HG03139 (cell line): ENCODE results near the gene ZDHHC22.
"Not testable (repeated sequence)": the region's sequence is repeated elsewhere in the genome, so short reads cannot be mapped to it uniquely, and the experiment has no call there.

ENCODE experiments used
- ATAC-seq: cut with Tn5 transposase; IDR thresholded peaks from one replicate; pipeline ENCODE4 v1.9.1; 2021; ENCODE audit not compliant: unreplicated experiment

The ZDHHC22 gene

GRCh38 chr14:77141214-77142004, at the start of gene ZDHHC22:
ZDHHC22 (minus strand) TSS chr14:77141791; CDS start chr14:77139738, 2,053 bp downstream.
- ATAC-seq: no peak

DNA sequence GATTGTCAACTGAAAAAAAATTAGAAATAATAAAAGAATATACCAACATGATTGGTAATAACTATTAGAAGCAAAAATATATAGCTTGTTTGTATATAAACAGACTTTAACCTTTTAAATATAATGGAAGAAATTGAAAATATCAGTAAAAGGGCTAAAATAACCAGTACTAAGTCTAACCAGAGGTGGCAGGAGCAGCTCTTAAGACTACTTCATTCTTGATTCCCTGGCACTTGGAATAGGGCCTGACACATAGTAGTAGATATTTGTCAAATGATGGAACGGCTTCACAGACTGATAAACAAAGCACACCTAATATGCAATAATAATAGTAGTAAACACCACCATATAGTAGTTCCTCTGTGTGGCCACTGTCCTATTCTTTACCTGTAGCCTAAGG, 49.4 kb upstream of the ZDHHC22 start:
- no peak for ATAC-seq

DNA sequence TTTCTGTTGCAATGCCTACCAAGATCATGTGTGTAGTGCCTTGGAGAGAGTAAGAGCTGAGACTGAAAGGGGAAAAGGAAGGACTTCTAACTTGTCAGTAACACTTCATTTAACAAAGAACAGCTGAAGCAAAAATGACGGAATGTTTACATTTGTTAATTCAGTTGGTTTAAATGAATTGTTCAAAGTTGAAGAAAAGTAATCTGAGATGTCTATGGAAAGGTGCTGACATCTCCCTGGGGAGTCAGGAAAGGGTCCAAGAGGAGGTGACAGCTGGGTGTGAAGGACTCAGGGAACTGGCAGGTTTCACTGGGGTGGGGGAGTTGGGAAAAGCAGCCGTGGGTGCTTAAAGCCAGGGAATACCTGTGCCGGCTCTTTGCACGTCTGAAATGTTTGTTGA, 47.9 kb upstream of the ZDHHC22 start:
- no peak for ATAC-seq

DNA sequence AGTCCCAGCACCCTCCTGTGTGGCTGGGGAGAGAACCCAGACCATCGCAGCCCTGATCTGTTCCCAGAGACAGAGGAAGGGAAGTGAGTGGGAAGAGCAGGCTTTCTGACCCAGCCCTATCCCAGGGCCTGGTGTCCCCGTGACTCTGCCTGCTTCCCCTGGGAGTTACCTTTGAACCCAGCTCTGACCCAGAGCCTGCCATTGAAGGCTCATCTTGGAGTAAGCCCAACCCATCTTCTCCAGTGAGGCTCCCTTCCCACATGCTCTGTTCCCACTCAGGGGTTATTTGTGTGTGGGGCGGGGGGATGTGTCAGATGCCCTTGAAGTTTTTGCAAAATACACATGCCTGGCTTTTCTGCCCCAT, 46.0 kb upstream of the ZDHHC22 start:
- no peak for ATAC-seq

- no peak for ATAC-seq
Measured at GRCh38 chr14:77186911-77187648, 45.5 kb upstream of the ZDHHC22 start.

DNA sequence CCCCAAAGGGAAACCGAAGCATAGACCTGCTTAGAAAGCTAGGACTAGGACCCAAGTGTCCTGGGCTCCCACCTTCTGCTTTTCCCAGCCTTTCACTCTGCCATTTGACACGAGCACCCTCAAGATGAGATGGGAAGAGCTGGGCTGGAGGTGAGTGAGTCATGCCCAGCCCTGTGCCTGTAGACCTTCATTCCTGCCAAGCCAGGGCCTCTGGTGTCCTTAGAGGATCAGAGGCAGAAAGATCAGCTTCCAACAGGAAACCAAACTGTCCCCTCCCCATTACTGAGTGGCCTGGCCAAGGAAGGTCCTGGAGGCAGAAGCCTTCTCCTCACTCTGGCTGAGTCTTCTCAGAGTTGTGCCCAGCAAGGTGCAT, 43.5 kb upstream of the ZDHHC22 start:
- ATAC-seq: no peak

DNA sequence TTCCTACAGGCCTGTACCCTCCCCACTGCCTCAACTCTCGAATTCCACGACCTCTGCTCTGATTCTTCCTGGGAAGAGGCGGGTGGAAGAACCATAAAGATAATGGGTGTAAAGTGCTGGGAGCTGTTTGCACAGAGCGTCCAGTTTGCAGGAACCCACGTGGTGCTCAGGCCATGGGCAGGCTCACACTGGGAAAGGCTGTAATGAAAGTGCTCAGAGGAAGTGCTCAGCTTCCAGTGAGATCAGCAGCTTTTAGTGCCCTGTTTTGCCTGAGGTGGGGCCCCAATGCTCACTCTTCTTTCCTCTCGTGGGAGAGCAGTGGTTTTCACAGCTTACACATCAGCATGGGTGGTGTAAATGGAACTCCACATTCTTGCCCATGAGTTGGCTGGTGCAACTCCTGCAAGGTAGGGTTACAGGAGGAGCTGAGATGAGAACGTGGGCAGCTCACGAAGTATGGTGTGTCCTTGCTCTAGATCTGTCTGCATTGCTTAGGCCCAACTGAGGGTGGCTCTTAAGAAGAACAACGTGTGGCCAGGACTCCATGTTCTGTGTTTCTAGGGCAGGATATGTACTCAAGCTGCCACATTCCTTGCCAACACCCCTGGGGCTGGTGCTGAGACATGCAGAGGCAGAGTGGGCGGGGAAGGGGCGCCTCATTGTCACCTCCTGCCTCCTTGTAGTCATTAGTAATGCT, 43.0 kb upstream of the ZDHHC22 start:
- no peak for ATAC-seq

GRCh38 chr14:77183896-77184295, 42.3 kb upstream of the ZDHHC22 start:
- no peak for ATAC-seq

DNA sequence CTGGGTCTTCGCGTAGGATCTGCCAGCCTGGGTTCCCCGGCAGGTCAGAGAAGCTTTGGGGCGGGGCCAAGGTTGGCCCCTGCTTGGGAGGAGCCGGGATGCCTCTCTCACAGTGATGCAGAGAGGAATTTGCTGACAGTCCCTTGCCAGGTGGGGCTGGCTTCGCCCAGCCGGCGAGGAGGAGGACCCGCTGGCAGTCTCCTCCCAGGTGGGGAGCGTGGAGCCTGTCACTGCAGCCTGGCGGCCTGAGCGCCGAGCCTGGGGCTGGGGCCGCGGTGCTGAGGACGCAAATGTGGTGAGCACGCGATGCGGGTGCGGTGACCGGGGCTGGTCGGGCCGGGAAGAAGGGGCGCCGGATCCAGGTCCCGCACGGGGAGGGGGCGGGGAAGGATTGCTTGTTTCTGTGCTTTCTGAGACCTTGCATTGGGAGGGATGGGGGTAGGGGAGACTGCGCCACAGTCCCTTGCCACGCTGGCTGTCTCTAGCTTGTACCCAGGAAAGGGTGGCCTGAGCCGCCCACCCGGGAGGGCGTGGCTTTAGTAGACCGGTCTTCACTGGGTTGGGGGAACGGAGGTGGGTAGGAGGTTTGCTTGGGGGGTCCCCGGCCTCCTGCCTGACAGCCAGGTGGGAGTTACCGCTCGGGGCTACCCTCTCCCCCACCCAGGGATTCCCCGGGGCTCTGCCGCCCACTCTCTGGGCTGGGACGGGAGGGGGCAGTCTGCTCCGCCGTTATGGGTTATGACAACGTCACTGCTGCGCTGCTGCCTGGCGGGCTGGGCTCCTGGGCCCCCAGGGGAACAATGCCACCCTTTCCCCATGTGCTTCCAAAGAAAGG, 40.2 kb upstream of the ZDHHC22 start, which contains the start of gene TMEM63C:
Gene TMEM63C (plus strand): TSS at position 196 of the 835 bp plus-strand sequence. CDS start 37,016 bp downstream, outside the sequence.
- ATAC-seq: no peak

DNA sequence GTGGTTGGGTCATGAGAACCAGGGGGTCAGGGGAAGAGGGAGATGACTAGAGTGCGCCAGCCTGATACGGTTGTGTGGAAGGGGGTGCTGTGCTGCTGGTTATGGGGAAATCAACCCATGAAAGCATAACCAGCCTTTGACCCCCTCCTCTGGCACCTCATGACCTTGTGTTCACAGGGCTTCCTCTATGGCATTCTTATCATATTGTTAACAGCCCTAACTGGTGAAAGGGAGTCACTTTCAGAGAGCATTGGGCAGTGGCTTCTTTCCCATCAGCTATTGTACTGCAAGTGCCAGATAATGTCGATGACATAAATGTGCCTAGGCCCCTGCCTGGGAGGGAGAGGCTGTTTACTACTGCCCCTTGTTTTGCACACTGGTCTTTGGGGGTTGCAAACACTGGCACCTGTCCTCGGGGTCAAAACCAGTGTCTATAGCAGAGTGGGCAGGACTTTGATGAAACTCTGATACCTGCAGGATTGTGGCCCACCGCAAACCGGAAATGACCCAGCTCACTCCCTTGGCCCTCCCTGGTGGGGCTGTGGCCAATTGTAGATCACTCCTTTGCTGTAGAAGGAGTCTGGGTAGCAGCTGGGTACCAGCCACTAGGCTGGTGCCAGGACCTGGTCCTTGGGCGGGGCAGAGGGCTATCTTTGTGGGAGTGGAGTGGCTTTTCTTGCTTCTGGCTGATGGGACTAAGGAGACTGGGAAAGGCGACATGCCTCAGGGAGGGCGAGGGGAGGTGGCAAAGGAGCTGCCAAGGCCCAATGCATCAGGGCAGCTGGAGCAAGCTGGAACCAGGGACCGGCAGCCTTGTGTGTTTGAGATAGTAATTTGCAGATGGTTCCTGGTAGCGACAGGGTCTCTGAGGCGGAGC, 39.4 kb upstream of the ZDHHC22 start:
- no peak for ATAC-seq

- no peak for ATAC-seq
Measured at GRCh38 chr14:77178656-77179055, 37.1 kb upstream of the ZDHHC22 start.

DNA sequence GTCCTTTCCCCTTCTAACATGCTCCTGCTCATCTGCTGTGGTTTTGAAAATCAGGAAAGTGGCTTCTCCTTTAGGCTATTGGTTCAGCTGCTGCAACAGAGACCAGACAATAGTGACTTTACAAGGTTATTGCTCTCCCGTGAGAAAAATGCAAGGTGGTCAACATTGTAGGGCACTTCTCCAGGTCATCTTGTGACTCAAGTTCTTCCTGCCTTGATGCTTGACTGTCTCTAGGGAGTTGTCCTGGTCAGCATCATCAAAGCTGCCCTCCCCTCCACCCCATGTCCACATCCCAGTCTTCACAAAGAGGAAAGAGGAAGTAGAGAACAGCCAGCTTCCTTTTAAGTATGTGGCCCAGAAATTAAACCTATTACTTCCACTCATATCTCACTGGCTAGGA, 36.1 kb upstream of the ZDHHC22 start:
- ATAC-seq: no peak

GRCh38 chr14:77175843-77176242, 34.3 kb upstream of the ZDHHC22 start:
- ATAC-seq: no peak

- ATAC-seq: not testable (repeated sequence)
Measured at GRCh38 chr14:77173911-77174617, 32.5 kb upstream of the ZDHHC22 start.

GRCh38 chr14:77172916-77173315, 31.3 kb upstream of the ZDHHC22 start:
- ATAC-seq: no peak

DNA sequence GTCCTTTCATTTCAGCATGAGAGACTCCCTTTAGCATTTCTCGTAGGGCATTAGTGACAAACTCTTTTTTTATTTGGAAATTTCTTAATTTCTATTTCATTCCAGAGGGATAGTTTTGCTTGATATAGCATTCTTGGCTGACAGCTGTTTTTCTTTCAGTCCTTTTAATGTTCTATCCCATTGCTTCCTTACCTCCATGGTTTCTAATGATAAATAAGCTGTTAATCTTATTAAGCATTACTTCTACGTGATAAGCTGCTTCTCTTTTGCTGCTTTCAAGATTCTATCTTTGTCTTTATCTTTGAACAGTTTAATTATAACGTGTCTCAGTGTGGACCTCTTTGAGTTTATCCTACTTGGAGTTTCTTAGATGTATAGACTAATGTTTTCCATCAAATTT, 28.5 kb upstream of the ZDHHC22 start:
- no peak for ATAC-seq

DNA sequence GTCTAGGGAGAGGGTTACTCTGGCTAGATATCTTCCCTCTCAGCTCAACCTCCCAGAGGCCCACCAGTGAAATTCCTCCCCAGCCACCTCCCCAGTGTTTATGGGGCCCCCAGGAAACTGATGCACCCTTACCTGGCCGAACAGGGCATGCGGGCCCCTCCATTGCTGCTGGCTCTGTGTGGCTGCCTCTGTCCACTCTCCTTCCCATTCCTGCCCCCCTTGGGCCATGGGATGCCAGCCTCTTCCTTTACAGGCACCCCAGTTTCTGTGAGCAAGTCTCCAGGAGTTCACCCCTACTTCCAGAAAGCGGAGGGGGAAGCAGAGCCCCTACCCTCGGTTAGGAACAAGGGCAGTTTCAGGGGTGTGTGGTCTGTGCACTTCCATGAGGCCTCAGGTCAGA, 19.4 kb upstream of the ZDHHC22 start:
- ATAC-seq: no peak

- no peak for ATAC-seq
Measured at GRCh38 chr14:77158882-77159255, 17.3 kb upstream of the ZDHHC22 start.

GRCh38 chr14:77158175-77158881, 16.7 kb upstream of the ZDHHC22 start:
- ATAC-seq: no peak
